GM12864 (cell line): ENCODE data around the gene AK4.

Source experiments
- DNase-seq: peaks from one replicate; pipeline ENCODE4 v3.0.0-alpha.2; 2011; ENCODE audit warnings: low read depth
- H3K4me3 ChIP-seq: 2 replicates; pipeline ENCODE4 v1.5.1; 2011; ENCODE audit warnings: mild to moderate bottlenecking, low read depth, low read length, control low read depth
- CTCF ChIP-seq: IDR thresholded peaks from 2 replicates; pipeline ENCODE4 v1.5.1; 2011; ENCODE audit warnings: low read depth, mild to moderate bottlenecking, moderate library complexity, low read length, control low read depth, inconsistent platforms; ENCODE audit errors: missing control alignments

The AK4 gene

GRCh38 chr1:65172936-65173690 is 25.1 kb downstream of the AK4 start:
- no peak overlapping the region for H3K4me3 ChIP-seq
- DNase-seq: no peak
- no peak for TF ChIP-seq CTCF

GRCh38 chr1:65174585-65174984 is 26.6 kb downstream of the AK4 start:
- no peak overlapping the region for H3K4me3 ChIP-seq
- TF ChIP-seq CTCF: no peak
- peak; percentile 50 for DNase-seq

- no peak for TF ChIP-seq CTCF
- H3K4me3 ChIP-seq: no peak overlapping the region
- DNase-seq: no peak
Observed at GRCh38 chr1:65175171-65176055, 27.4 kb downstream of the AK4 start.

GRCh38 chr1:65176056-65176450 is 28.1 kb downstream of the AK4 start:
- H3K4me3 ChIP-seq: no peak overlapping the region
- no peak for DNase-seq
- no peak for TF ChIP-seq CTCF

- no peak for TF ChIP-seq CTCF
- no peak for DNase-seq
- H3K4me3 ChIP-seq: no peak overlapping the region
Observed at GRCh38 chr1:65176591-65176990, 28.6 kb downstream of the AK4 start.

- DNase-seq: no peak
- H3K4me3 ChIP-seq: no peak overlapping the region
- no peak for TF ChIP-seq CTCF
Observed at GRCh38 chr1:65177457-65177856, 29.5 kb downstream of the AK4 start.
